Effector CD8-positive, alpha-beta T cell (primary cell): Measurements from ENCODE around the gene ATCAY.
"Not testable (repeated sequence)": the region's sequence is repeated elsewhere in the genome, so short reads cannot be mapped to it uniquely, and the experiment has no call there.

Source experiments
- DNase-seq: peaks from one replicate; lab custom pipeline; 2025; lab: John Stamatoyannopoulos, UW

The ATCAY gene

DNA sequence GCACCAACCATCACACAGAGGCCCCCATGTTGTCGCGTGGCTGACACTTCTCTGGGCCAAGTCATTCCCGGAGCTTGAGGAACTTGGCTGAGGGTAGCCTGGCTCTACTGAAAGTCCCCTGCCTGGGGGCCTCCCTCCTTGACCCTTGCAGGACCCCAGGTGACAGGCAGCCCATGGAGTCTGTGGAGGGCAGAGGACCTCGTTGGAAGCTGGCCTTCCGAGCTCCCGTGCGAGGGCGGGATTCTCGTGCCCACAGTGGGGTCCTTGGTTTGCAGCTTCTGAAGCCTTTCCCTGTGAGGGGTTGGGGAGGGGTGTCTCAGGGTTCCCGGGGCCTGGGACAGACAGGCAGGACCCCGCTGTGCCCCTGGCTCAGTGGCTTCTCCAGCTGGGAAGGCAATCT lies 68.8 kb downstream of the ATCAY start:
- no peak for DNase-seq

DNA sequence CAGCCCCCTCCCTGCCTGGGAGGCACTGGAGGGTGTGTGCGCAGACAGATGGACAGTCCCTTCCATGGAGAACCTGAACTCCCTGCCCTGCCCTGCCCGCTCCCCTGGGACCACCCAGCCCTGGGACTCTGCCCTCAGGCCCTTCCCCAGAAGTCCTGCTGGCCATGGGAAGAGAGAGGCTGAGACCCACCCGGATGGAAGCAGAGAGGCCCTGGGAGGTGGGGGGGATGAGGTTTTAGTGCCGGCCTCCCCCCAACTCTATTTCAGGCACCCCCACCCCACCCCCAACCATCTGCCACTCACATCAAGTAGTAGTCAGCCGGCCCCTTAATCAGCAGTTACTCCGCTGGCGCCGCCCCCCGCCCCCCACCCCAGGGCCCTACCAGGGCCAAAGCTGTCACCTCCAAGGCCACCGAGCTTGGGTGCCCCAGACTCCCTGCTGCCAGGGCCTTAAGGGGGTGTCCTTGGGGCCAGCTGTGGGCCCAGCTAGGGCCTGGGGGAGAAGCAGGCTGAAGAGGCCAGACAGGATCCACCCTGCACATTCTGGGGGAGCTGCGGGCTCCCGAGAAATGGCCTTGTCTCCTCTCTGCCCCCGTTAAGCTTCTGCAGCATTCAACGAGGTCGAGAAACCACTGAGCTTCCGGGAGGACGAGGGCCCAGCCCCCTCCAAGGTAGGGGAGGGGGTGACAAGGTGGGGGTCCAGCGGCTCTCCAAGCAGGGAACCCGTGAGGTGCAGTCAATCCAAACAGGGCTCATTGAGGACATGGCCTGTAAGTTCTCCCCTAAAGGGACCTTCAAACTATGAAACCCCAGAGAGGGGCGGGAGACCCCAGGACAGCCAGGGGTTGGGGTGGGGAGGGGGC lies 69.7 kb downstream of the ATCAY start:
- DNase-seq, result no peak

DNA sequence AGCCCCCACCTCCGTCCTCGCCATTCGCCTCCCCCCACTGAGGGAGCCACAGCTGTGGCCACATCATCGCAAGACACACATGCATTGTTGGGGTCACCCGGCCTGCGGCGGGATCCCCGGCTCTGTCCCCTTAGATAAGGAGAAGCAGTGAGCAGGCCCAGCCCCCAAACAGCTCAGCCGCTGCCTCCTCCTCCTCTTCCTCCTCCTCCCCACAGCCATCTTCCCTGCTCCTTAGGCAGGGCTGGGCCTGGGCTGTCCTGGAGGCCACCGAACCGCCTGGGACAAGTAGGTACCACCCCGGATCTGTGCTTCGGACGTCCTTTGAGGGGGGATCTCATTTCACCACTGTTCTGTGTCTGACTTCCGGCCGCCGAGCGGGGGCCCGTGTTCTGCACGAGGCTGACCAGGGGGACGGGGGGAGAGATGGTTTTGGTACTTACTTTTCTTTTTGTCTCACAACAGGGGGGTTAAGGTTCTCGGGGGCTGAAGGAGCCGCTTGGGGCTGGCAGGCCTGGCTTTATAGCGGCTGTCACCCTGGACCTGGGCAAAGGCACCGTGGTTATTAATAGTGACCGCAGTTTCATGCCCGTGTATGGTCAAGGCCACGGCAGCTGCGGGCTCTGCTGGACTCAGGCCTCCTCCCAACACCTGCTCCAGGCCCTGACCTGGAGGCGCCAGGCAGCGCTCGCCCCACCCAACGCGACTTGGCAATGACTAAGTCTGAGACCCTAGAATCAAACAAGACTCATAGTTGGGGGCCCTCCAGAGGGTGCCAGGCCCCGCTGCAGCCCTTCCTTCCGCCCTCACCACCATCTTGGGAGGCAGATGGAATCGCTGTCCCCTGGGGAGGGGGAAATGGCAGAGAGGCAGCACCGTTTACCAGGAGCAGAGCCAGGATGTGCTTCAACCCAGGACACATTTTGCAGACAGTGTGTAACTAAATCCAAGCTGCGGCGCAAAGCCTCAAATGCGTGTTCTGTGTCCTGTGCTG lies 70.7 kb downstream of the ATCAY start:
- DNase-seq, result no peak

DNA sequence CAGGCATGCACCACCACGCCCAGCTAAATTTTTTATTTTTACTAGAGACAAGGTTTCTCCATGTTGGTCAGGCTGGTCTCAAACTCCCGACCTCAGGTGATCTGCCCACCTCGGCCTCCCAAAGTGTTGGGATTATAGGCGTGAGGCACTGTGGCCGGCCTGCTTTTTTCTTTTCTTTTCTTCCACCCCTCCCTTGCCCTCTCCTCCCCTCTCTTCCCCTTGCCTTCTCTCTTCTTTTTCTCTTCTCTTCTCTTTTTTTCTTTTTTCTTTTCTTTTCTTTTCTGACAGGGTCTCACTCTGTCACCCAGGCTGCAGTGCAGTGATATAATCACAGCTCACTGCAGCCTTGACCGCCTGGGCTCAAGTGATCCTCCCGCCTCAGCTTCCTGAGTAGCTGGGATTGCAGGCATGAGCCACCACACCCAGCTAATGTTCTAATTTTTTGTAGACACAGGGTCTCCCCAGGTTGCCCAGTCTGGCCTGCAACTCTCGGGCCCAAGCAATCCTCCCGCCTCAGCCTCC lies 72.3 kb downstream of the ATCAY start:
- not testable (repeated sequence) for DNase-seq

DNA sequence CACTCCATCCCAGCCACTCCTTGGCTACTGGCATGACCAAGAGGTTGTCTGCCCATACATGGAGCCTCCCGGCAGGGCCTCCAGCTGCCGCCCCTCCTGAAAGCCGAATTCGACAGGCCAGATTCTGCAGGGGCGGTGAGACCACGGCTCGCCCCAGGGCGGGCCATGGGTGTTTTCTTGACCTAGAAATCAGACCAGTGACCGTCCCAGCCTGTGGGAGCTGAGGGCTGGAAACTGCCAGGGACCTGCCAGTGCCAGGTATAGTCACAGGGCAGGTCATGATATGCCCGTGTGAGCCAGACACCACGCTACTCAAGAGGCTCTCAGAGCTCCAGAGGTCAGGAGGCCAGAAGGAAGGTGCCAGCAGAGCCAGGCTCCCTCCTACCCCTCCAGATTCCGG lies 73.6 kb downstream of the ATCAY start:
- no peak for DNase-seq

DNA sequence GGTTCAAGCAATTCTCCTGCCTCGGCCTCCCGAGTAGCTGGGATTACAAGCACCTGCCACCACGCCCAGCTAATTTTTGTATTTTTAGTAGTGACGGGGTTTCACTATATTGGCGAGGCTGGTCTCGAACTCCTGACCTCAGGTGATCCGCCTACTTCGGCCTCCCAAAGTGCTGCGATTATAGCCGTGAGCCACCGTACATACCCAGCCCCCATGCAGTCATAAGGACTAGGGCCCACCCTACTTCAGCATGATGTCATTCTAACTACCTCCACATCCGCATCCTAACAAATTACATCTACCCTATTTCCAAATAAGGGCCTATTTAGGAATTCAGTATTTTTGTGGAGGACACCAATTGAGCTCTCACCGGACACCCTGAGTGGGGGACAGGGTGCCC lies 74.8 kb downstream of the ATCAY start:
- DNase-seq, result not testable (repeated sequence)

DNA sequence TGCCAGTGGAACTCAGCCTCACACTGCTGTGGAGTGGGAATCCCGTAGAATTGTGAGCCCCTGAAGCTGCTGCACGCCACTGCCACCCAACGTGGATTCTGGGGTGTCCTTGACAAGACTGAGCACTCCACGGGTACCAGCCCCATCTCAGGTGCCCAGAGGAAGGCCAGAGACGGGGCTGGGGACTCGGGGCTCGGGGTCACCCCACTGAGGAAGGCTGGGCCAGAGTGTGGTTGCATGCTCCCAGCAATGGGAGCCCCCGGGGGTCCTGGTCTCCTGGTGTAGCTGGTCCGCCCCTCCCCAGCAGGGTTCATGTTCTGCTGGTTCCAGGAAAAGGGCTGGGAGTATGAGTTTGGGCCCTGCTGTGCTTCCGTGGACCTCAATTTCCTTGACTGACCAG lies 75.2 kb downstream of the ATCAY start:
- no peak for DNase-seq

DNA sequence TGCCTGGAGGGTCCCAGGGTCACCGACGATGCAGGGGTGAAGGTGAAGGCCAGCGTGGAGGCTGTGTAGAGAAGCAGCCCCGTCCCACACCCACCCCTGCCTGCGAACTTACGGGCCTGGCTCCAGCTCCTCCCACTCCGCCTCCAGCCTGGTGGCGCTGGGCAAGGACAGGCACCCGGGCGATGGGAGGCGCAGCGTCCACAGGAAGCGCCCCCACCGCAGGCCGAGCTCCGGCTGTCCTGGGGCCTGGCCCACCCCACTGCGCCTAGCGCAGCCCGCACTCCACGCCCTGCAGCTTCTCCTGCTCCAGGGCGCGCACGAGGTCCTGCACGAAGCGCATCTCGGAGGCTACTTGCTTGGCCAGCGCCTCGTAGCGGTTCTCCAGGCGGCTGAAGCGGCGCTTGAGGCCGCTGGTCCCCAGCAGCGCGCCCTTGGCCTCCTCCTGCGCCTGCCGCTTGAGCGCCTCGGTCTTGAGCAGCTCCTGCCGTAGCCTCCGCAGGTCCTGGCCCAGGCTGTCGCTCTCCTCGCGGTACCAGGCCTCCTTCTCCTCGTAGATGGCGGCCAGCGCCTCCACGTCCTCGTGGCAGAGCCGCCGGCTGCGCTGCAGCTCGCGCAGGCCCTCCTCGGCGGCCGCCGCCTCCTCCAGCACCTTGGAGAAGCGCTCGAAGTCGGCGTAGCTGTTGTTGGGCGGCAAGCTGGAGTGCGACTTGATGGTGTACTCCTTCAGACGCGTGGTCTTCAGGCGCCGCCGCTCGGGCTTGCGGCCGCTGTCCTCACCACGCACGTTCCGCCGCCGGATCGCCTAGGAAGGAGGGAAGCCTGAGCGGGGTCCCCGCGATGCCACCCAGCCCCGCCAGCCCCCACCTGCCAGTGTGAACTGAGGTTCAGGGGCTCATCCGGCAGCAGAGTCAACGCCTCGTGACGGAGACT lies 78.6 kb downstream of the ATCAY start:
- no peak for DNase-seq

DNA sequence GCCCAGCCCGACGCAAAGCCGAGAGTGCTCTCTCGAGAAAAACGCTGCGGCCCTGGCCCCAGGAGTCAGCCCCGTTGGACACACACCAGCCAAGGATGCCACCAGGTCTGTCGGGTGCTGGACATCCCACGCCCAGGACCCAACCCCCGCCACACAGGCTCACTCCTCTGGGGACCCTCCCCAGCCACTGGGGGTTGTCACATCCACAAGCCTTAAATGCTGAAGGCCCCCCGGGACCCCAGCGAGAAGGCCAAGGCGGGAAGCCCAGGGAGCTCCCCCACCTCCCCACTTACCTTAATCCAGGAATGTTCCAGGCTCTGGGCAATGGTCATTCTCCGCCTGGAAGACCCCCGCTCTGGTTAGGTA lies 79.3 kb downstream of the ATCAY start:
- DNase-seq, result no peak

DNA sequence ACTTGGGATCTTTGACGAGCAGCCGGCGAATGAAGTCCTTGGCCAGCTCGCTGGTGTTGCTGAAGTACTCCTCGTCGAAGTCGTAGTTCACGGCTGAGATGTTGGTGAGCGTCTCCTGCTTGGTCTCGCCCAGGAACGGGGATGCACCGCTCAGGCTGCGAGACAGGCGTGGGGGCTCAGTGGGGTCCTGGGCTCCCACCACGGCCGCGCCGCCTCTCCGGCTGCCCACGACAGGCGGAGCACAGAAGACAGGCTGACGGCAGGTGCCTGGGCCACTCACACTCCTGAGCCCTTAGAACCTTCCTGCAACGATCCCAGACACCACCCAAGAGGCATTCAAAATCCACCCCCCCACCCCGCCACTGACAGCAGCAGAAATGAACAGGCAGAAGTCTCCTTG lies 80.5 kb downstream of the ATCAY start:
- DNase-seq, result no peak

DNA sequence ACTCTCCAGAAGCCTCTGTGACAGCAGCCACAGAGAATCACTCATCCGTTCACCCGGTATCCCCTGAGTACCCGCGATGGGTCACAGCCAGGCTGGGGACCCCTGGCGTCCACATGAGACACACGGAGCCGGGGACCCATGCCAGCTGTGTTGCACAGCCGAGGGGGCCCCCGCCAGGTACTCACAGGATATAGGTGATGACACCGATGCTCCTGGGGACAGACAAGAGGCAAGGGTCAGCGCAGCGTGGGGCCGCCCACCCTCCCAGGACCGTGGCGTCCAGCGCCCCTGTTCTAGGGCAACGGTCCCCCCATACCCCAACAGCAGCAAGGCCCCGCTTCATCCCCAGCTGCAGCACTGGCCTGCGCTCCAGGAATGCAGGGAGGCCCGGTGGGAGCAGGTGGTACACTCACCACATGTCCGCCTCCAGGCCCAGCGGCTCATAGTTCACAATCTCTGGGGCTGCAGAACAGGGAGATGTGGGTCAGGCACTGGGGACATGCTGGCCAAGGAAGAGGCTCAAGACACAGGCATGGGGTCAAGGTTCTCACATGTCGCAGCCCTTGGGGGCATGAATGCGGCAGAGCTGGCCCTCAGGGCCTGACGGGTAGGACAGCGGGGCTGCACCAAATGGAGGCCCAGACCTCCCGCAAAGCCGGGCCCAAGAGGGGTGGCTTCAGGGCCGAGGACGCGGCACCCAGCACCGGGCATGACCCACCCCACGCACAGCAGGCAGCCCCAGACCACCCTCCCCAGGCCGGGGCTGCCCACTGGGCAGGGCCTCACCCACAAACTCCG lies 83.2 kb downstream of the ATCAY start:
- no peak for DNase-seq

DNA sequence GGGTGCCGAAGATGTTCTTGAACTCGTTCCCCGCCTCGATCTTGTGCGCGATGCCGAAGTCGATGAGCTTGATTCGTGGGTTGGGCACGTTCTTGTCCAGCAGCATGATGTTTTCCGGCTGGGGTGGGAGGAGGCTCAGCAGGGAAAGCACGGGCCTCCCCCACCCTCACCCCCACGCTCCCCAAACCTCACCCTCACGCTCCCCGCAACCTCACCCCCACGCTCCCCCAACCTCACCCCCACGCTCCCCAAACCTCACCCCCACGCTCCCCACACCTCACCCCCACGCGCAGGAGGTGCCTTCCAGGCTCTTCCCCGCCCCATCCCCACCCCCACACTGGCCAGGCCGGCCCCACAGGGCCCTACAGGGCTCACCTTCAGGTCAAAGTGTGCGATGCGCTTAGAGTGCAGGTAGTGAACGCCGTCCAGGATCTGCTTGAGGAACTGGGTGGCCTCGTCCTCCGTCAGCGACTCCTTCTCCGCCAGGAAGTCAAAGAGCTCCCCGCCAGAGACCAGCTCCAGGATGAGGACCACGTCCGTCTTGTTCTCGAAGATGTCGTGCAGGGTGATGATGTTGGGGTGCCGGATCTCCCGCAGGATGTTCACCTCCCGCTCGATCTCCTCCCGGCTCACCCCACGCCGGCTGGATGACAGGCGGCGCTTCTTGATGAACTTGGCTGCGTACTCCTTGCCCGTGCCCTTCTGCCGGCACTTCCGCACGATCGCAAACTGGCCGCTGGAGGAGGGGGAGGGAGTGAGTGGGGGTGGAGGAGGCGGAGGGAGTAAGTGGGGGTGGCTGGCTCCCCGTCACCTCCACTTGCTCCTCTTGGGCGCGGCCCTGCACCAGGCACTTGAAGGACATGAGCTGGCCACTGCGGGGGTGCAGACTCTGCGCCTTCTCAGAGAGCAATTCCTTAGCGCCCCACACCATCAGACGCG lies 84.0 kb downstream of the ATCAY start:
- DNase-seq, result no peak

DNA sequence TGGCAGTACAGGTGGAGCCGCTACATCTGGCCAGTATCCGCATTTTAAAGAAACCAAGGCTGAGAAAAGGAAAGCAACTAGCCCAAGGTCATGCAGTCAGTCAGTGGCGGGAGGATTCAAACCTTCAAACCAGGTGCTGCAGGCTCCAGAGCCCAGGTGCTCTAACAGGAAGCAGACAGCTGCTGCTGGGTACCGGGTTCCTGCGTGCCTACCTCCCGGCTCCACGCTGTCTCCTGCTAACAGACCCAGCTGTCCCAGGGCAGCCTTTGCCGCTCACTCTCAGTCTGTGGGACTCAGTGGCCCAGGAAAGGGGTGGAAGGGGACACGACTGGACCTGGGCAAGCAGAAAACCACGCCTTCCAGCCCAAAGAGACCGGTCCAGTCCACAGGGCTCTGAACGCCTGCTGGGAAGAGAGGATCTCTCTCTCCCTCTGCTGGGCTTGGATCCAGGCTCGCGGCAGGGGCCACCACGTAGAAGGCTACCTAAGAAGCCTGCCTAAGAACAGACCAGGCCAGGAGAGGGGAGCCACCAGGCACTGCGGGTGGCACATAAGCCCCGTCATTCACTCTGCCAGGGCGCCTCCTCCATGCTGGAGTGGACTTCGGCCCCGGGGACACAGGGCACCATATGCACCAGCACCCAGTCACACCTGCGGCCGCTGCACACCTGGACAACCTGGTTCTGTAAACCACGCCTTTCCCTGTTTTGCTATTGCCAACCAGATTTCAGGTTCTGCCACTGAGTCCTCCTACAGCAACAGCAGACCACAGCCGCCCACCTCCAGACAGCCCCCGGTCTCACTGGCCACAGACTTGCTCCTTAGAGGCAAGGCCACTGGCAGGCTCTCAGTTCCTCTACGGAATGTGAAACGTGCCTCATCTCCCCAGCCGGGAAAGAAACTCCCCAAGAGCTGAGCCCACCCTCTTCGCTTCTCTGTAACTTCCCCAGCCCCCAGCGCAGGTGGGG lies 85.8 kb downstream of the ATCAY start:
- no peak for DNase-seq

DNA sequence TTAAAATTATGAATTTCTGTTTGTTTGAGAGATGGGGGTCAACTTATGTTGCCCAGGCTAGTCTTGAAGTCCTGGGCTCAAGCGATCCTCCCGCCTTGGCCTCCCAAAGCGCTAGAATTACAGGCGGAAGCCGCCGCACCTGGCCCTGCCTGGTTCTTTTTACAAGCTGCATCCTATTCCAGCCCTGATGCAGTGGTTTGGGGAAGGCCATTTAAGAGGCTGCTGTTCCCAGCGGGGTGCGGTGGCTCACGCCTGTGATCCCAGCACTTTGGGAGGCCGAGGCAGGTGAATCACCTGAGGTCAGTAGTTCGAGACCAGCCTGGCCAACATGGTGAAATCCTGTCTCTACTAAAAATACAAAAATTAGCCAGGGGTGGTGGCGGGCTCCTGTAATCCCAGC lies 87.5 kb downstream of the ATCAY start:
- DNase-seq, result not testable (repeated sequence)

DNA sequence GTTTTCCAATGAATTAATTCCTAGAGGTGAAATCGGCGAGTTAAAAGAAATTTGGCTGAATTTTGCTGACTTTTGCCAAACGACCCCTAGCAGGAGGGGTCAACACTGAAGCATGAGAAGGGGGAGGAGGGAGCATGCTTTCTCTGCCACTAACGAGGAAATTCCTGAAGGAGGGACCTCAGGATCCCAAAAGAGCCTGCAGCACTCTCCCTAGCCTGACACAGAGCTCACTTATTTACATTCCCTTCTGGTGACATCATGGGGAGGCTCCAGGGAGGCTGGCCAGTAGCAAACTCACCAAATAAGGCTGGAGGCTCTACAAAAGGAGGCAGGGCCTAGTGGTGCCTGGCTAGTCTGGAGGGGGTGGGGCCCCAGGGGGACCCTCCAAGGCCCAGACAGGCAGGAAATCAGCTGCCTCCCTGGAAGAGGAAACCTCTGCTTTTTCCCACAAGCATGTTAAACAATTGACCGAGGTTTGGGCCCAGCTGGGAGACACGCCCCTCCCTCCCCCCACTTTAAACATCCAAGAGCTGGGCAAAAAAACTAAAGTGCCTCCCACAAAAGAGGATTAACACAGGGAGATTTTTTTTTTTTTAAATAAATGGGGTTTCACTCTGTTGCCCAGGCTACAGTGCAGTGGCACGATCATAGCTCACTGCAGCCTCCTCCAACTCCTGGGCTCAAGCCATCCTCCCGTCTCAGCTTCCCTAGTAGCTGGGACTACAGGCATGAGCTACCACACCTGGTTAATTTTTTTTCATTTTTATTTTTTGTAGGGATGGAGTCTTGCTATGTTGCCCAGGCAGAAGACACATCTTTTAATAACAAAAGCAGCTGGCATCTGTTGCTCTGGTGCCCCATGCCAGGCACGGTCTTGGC lies 88.3 kb downstream of the ATCAY start:
- DNase-seq, result no peak

DNA sequence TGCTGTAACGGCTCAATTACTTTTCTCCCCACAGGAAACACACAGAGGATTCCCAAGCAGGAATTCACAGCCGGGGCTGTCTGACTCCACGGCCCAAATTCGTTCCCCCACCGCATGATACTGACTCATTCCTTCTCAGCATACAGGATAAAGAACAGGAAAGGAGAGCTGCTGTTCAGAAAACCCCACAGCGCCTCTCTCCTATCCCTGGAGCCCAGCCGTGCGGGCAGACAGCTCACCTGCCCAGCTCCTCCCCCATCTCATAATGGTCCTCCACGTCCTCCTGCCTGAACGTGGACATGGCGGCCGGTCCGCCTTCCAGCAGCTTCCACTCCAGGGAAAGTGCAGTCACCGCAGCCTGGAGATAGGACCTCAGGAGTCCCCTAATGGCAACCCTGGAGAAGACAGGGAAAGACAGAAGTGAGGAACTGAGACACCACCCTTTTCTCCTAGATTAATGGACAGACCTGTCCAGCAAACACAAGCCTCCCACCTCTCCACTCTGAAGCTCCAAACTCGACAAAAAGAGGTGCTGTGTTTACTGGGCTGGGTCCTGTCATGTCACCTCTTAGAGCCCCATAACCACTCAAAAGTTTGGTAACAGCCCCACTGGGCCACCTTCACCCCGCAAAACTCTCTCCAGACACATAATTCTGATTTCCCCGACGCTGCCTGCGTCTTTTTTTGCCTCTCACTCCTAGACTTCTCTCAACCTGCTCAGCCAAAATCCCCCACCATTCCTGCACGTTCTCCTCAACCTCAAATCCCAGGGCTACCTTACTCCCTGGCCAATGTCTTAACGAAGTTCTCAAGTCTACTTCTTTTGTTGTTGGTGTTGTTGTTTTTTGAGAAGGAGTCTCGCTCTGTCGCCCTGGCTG lies 89.2 kb downstream of the ATCAY start:
- DNase-seq, result no peak
